ENCODE data around the gene WDR45. TPM values are rescaled to one million over a fixed set of nuclear protein-coding genes. Genes with fewer than 3 reads are reported as not detected.

Gene WDR45
- total and polyA plus RNA-seq, 2 of the 13 experiments (the other 11 are each of a cell fraction or from before 2014, with no cell fraction given) = 16.4 to 65.5 TPM

- BruUV-seq (replicated peaks) = no TSS peak
- Histone ChIP-seq H3K27me3 (ENCODE audit: control insufficient read depth in 1 of 2, insufficient read depth in 2 of 2, low read length in 2 of 2) (no peaks in the 10 kb centered on the region), H3K4me1 (ENCODE audit: insufficient read depth, low read length) (peaks cover 26% of the 10 kb centered on the region), H4K20me1 (ENCODE audit: insufficient read depth, low read length) (no peaks in the 10 kb centered on the region), H2AFZ (ENCODE audit: low read length) (no peak overlapping the region), H3K9ac (ENCODE audit: insufficient read depth, low read depth, low read length) (no peak overlapping the region), H3K79me2 (ENCODE audit: insufficient read depth, low read length) (no peaks in the 10 kb centered on the region), H3K27ac (ENCODE audit: extremely low read length, insufficient read depth, low read length) (no peak overlapping the region), H3K9me3 (ENCODE audit: low read length) (no peaks in the 10 kb centered on the region), H3K4me2 (ENCODE audit: low read depth, low read length) (no peak overlapping the region), H3K4me3 (replicated peaks in 1 of 3; ENCODE audit: insufficient read depth in 1 of 3, low read depth in 2 of 3, low read length in 3 of 3) (no peak overlapping the region), H3K36me3 (replicated peaks in 1 of 2; ENCODE audit: control insufficient read depth in 1 of 2, insufficient read depth in 2 of 2, low read length in 2 of 2) (no peaks in the 10 kb centered on the region; a peak in 2 of 5 replicates)
- FAIRE-seq = no peak
- in situ Hi-C loops (cut with HindIII; ENCODE audit: extremely low pct_ligation_motif_present, low pct_unique_long_range_greater_than_20kb) = no loop called here
- POLR2A ChIA-PET = no interaction called here
- CTCF ChIA-PET (ENCODE audit: low intra/inter-chr PET ratio, low total read pairs) = no interaction called here
- intact Hi-C loops (cut with micrococcal nuclease; ENCODE audit: unreplicated experiment) = no loop called here
- no peak for TF ChIP-seq ZZZ3 (CRISPR knock-in tag; IDR thresholded peaks at IDR 0.05; ENCODE audit: borderline replicate concordance)
- TF ChIP-seq ETV6 (CRISPR knock-in tag; conservative IDR thresholded peaks at IDR 0.05) = no peak
- TF ChIP-seq RORA (CRISPR knock-in tag; IDR thresholded peaks at IDR 0.05) = no peak
- no peak for TF ChIP-seq HMGA1 (CRISPR knock-in tag; conservative IDR thresholded peaks at IDR 0.05)
- no peak for TF ChIP-seq PAF1 (CRISPR knock-in tag; IDR thresholded peaks at IDR 0.05)
- TF ChIP-seq ZNF331 (CRISPR knock-in tag; IDR thresholded peaks at IDR 0.05) = no peak
- TF ChIP-seq NR2F1 (CRISPR knock-in tag; IDR thresholded peaks at IDR 0.05) = no peak
- TF ChIP-seq ZMAT5 (CRISPR knock-in tag; IDR thresholded peaks at IDR 0.05; ENCODE audit: borderline replicate concordance, low read depth) = no peak
- TF ChIP-seq ZNF737 (CRISPR knock-in tag; IDR thresholded peaks at IDR 0.05; ENCODE audit: borderline replicate concordance) = no peak
- TF ChIP-seq TCF7L2 (IDR thresholded peaks at IDR 0.05; ENCODE audit: low read depth, low read length) = no peak
- TF ChIP-seq MAFG (CRISPR knock-in tag; IDR thresholded peaks at IDR 0.05) = no peak
- TF ChIP-seq PHF8 (CRISPR knock-in tag; IDR thresholded peaks at IDR 0.05) = no peak
- no peak for TF ChIP-seq ZNF562 (CRISPR knock-in tag; IDR thresholded peaks at IDR 0.05; ENCODE audit: borderline replicate concordance)
- TF ChIP-seq MED1 (CRISPR knock-in tag; IDR thresholded peaks at IDR 0.05) = no peak
- TF ChIP-seq MBNL3 (CRISPR knock-in tag; conservative IDR thresholded peaks at IDR 0.05) = no peak
- no peak for TF ChIP-seq ZKSCAN5 (CRISPR knock-in tag; IDR thresholded peaks at IDR 0.05)
- no peak for TF ChIP-seq U2AF2 (IDR thresholded peaks at IDR 0.05; ENCODE audit: low read depth, low read length)
- TF ChIP-seq, protein P1, sequence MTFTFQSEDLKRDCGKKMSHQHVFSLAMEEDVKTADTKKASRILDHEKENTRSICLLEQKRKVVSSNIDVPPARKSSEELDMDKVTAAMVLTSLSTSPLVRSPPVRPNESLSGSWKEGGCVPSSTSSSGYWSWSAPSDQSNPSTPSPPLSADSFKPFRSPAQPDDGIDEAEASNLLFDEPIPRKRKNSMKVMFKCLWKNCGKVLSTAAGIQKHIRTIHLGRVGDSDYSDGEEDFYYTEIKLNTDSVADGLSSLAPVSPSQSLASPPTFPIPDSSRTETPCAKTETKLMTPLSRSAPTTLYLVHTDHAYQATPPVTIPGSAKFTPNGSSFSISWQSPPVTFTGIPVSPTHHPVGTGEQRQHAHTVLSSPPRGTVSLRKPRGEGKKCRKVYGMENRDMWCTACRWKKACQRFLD (CRISPR knock-in tag; IDR thresholded peaks at IDR 0.05; ENCODE audit: borderline replicate concordance) = no peak
- ATAC-seq = no peak
- no CpG with 5 or more reads among the region's 20 CpGs for WGBS (ENCODE audit: low lambda C conversion rate)
- no peak for DNase-seq (ENCODE audit: low spot score)
Observed at GRCh38 chrX:49064303-49064702, 15.4 kb downstream of the WDR45 start.
